SH-SY5Y (cell line): ENCODE data around the gene KRT3.

Experiments
- GATA2 ChIP-seq: IDR thresholded peaks from 2 replicates; pipeline ENCODE4 v1.6.1; 2011; ENCODE audit warnings: mild to moderate bottlenecking, low read depth, low read length
- GATA3 ChIP-seq: IDR thresholded peaks from 2 replicates; pipeline ENCODE4 v1.6.1; 2011; ENCODE audit warnings: low read depth, mild to moderate bottlenecking, low read length, moderate library complexity

GRCh38 chr12:52788876-52789636, 6.9 kb downstream of the KRT3 start:
- TF ChIP-seq GATA3 (no peak), GATA2 (no peak)
